Panc1 (cell line): ENCODE data around the gene RBFOX1. TPM values are rescaled to one million over a fixed set of nuclear protein-coding genes. Genes with fewer than 3 reads are reported as not detected.

Experiments used
- ATAC-seq: fragments of 200-7000 bp; cut with Tn5 transposase; 2 replicates; pipeline ENCODE4 v1.9.1; 2020; ENCODE audit warnings: mild to moderate bottlenecking, moderate library complexity
- BruUV-seq: library from RNA; stranded (reverse); fragments of 400-500 nt; replicated peaks from 2 replicates; lab custom pipeline; 2021; lab: Mats Ljungman, UMichigan
- CTCF ChIA-PET: fragments of 300-600 bp; sonication (Branson Sonifier 250); formaldehyde crosslinking; loops from one replicate; lab custom pipeline; 2022; ENCODE audit warnings: antibody characterized with exemption; lab: Charles Lee
- POLR2A ChIA-PET: fragments of 300-600 bp; sonication (Branson Sonifier 250); formaldehyde crosslinking; loops from one replicate; lab custom pipeline; 2022; ENCODE audit warnings: antibody characterized with exemption; lab: Charles Lee
- DNase-seq: peaks from one replicate; pipeline ENCODE4 v3.0.0-alpha.2; 2010; ENCODE audit warnings: low read depth, low spot score
- H3K27ac ChIP-seq: 2 replicates; pipeline ENCODE4 v1.5.1; 2011; ENCODE audit warnings: mild to moderate bottlenecking, low read length, inconsistent platforms
- H3K27me3 ChIP-seq: fragments of 200-500 bp; sonication (Bioruptor generic); 2 replicates; pipeline ENCODE4 v1.6.0; 2014; ENCODE audit warnings: low read length, inconsistent platforms; ENCODE audit not compliant: control insufficient read depth, insufficient read depth
- H3K36me3 ChIP-seq: fragments of 200-500 bp; sonication (Bioruptor generic); 2 replicates; pipeline ENCODE4 v1.5.1; 2014; ENCODE audit warnings: inconsistent platforms, mild to moderate bottlenecking, low read length, moderate library complexity; ENCODE audit not compliant: control insufficient read depth, insufficient read depth
- H3K4me1 ChIP-seq: 2 replicates; pipeline ENCODE4 v1.5.1; 2011; ENCODE audit warnings: inconsistent platforms, mild to moderate bottlenecking, low read length, moderate library complexity; ENCODE audit not compliant: control insufficient read depth, insufficient read depth
- H3K4me3 ChIP-seq, 2 experiments: 2 replicates each; pipeline ENCODE4 v1.5.1; 2011 to 2012; ENCODE audit warnings: low read depth in 2 of 2, low read length in 2 of 2, mild to moderate bottlenecking in 2 of 2, inconsistent platforms in 1 of 2, moderate library complexity in 1 of 2
- H3K9me3 ChIP-seq: fragments of 200-500 bp; sonication (Bioruptor generic); 2 replicates; pipeline ENCODE4 v1.5.1; 2014; ENCODE audit warnings: low read depth, mild to moderate bottlenecking, inconsistent platforms, low read length, moderate library complexity; ENCODE audit not compliant: control insufficient read depth, insufficient read depth
- POLR2AphosphoS5 ChIP-seq: IDR thresholded peaks from 2 replicates; pipeline ENCODE4 v1.6.1; 2012; ENCODE audit warnings: mild to moderate bottlenecking, low read depth, low read length, moderate library complexity
- REST ChIP-seq, 2 experiments: IDR thresholded peaks; 2 replicates each; pipeline ENCODE4 v1.6.1; 2011 to 2012; ENCODE audit warnings: low read depth in 2 of 2, control low read depth in 1 of 2, low read length in 1 of 2, mild to moderate bottlenecking in 1 of 2, moderate library complexity in 1 of 2; ENCODE audit not compliant: insufficient read depth in 1 of 2
- SIN3A ChIP-seq: IDR thresholded peaks from 2 replicates; pipeline ENCODE4 v1.6.1; 2012; ENCODE audit warnings: low read depth, mild to moderate bottlenecking, low read length, moderate library complexity, borderline replicate concordance; ENCODE audit not compliant: insufficient read depth
- TCF7L2 ChIP-seq: IDR thresholded peaks from 2 replicates; pipeline ENCODE4 v1.6.1; 2011; ENCODE audit warnings: mild to moderate bottlenecking, low read depth, low read length, inconsistent platforms
- in situ Hi-C: cut with HindIII; loops from 2 replicates; pipeline ENCODE4 v1.10.0; 2016; ENCODE audit warnings: low sequenced_read_pairs, low pct_unique_long_range_greater_than_20kb
- intact Hi-C: fragments of 100-400 bp; cut with micrococcal nuclease; formaldehyde crosslinking; loops from one replicate; pipeline ENCODE4 v1.10.0; 2022; ENCODE audit not compliant: unreplicated experiment
- total RNA-seq: library from RNA; stranded (reverse); gene quantifications from one replicate; pipeline ENCODE4 v1.2.1, GENCODE V29; 2021; ENCODE audit not compliant: unreplicated experiment
- TF ChIP-seq, protein P1 (sequence below): fragments of 450-650 bp; IDR thresholded peaks from 2 replicates; pipeline ENCODE4 v1.5.1; 2017; ENCODE audit warnings: mild to moderate bottlenecking

Gene RBFOX1
- total RNA-seq, 1 experiment from 2014 or later = not detected

DNA sequence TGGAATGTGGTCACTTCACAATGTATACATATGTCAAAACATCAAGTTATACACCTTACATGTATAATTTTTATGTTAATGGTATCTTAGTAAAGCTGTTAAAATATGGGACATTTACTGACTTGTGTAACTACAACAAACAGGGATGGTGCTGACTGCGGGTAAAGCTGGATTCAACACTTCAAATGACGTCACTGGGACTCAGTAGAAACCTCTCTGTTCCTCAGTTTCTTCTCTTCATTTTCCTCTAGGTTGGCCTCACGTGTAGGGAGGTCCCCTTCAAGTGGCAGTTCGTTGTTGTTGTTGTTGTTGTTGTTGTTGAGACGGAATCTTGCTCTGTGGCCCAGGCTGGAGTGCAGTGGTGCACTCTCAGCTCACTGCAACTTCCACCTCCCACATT is 182.9 kb downstream of the RBFOX1 start:
- Histone ChIP-seq H3K4me1 (no peaks in the 10 kb centered on the region), H3K4me3 (no peak overlapping the region), H3K27ac (no peak overlapping the region), H3K27me3 (no peaks in the 10 kb centered on the region), H3K9me3 (no peaks in the 10 kb centered on the region), H3K36me3 (no peaks in the 10 kb centered on the region)
- ChIA-PET CTCF (no interaction called here), POLR2A (interaction anchor here (0.6 kb wide), 1 partner anchor 1092 kb away, joined by 10 read pairs; no protein-coding TSS in a partner anchor)
- no peak for DNase-seq
- BruUV-seq = no TSS peak
- no peak for TF ChIP-seq REST (IDR thresholded peaks at IDR 0.05; ENCODE audit: insufficient read depth in 1 of 2, low read depth in 2 of 2, low read length in 1 of 2)
- TF ChIP-seq TCF7L2 = no peak
- in situ Hi-C loops (no loop called here), intact Hi-C loops (no loop called here)
- no peak for ATAC-seq

DNA sequence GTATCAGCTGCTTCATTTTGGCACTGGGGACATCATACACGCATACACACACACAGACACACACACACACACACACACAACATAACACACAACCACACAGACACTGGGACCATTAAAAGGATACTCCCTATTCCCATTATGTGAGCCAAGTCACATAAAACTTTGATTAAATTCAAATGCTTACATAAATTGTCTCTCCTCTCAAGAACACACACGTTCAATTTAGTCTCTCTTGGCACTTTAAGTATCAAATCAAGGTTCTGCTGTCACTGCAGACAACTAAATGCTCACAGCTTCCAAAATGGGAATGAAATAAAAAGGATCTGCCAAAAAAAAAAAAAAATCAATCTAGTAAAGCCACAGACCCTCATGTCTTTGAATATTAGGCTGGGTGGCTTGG is 184.9 kb downstream of the RBFOX1 start:
- Histone ChIP-seq H3K27ac (no peak overlapping the region), H3K27me3 (no peaks in the 10 kb centered on the region), H3K9me3 (no peaks in the 10 kb centered on the region), H3K4me1 (no peaks in the 10 kb centered on the region), H3K36me3 (no peaks in the 10 kb centered on the region), H3K4me3 (no peak overlapping the region)
- ChIA-PET CTCF (no interaction called here), POLR2A (no interaction called here)
- in situ Hi-C loops = no loop called here
- intact Hi-C loops = no loop called here
- ATAC-seq = no peak
- no TSS peak for BruUV-seq
- TF ChIP-seq SIN3A (no peak), REST (IDR thresholded peaks at IDR 0.05; ENCODE audit: insufficient read depth in 1 of 2, low read depth in 2 of 2, low read length in 1 of 2) (no peak), POLR2AphosphoS5 (no peak), TCF7L2 (no peak)
- TF ChIP-seq, protein P1, sequence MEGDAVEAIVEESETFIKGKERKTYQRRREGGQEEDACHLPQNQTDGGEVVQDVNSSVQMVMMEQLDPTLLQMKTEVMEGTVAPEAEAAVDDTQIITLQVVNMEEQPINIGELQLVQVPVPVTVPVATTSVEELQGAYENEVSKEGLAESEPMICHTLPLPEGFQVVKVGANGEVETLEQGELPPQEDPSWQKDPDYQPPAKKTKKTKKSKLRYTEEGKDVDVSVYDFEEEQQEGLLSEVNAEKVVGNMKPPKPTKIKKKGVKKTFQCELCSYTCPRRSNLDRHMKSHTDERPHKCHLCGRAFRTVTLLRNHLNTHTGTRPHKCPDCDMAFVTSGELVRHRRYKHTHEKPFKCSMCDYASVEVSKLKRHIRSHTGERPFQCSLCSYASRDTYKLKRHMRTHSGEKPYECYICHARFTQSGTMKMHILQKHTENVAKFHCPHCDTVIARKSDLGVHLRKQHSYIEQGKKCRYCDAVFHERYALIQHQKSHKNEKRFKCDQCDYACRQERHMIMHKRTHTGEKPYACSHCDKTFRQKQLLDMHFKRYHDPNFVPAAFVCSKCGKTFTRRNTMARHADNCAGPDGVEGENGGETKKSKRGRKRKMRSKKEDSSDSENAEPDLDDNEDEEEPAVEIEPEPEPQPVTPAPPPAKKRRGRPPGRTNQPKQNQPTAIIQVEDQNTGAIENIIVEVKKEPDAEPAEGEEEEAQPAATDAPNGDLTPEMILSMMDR = no peak
- DNase-seq = no peak
